Occipital lobe (tissue), 3 donors: ENCODE measurements around the gene AWAT2. TPM values are rescaled to one million over a fixed set of nuclear protein-coding genes. Genes with fewer than 3 reads are reported as not detected.
"Not testable (repeated sequence)": the region's sequence is repeated elsewhere in the genome, so short reads cannot be mapped to it uniquely, and the experiment has no call there.

Experiments
- DNase-seq: peaks from one replicate; lab custom pipeline; 2025; lab: John Stamatoyannopoulos, UW
- small RNA-seq: library from RNA; depleted of rRNA; stranded (forward); fragments of <200 nt; gene quantifications from one replicate; pipeline ENCODE3, GENCODE V24; 2014
- total RNA-seq: library from RNA; depleted of rRNA; stranded (reverse); fragments of >200 nt; gene quantifications from one replicate; pipeline ENCODE4 v1.2.3, GENCODE V29; 2014

Gene AWAT2
- total RNA-seq, 1 donor from 2014 or later = not detected

DNA sequence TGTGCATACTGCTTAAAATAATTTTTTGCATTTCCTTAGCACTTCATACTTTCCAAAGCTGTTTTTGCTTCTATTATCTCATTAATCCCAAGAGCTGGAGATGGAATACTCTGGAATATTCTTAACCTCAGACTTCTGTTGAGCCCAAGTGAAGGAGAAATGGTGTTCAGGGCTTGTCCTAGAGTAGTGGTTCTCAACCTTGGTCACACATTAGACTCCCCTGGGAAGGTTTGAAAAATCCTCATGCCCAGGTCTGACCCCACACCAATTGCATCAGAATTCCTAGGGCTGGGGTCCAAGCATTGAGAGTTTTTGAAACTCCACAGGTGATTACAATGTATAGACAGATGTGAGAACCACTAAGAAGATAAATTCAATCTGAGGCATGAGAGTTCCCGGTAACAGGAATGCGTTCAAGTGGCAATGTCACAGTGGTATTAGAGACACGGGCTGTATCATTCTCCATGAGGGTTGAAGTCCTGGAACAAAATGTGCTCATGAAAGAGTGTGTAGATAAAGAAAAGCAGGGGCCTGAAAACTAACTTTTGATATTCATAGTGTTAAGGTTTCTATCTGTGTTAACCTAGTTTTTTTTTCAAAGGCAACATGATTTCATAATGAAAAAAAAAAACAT, 47.9 kb downstream of the AWAT2 start:
- DNase-seq = no peak

DNA sequence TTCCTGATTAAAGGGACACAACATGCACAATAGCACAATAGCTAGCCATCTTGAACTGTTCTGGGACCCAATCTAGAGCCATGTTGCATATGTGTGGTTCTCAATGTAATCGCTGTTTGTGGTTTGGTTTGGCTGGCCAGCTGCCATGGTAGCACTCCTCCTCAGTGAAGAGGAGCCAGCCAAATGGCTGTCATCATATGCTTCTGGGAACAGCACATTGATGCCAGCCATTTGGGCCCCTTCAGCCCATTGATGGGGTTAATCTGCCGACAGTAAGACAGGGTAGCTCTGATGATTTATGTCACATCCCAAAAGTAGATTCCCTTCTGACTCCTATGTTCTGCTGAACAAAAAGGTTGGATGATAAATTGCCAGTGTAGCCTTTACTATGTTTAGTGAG, 48.5 kb downstream of the AWAT2 start:
- DNase-seq = no peak

- DNase-seq = not testable (repeated sequence)
These were observed 51.4 kb downstream of the AWAT2 start for GRCh38 chrX:69998299-69998698.

GRCh38 chrX:69996113-69996468, 53.6 kb downstream of the AWAT2 start:
- no peak for DNase-seq

DNA sequence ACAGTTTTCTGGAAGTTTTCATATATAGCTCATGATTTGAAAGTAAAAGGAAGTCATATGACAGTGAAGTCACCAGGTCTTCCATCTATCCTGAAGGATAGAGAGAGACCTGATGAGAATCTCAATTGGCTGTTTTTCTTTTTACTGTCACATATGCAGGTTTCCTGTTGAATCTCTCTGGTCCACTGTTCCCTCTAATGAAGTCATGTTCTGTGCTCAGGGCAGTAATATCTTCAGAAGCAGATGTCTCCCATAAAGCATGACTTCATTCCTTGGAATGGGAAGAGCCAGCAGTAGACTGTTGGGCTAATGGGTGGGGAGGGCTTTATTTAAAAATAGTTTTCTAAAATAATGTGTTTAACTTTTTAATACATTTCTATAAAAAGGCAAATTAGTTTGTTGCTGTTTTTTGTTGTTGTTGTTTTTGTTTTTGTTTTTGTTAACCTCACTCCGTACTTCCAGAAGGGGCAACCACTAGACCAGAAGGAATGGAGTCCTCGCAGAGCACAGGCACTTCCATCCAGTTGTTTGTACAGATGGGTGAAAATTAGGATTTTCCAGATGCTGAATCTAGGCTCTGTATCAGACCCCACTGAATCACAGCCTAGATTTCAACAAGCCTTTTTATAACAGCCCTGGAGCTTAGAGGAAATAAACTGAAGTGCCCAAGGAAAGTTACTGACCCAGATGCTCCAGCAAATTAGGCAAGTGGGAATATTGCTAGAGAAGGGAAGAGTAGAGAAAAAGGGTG, 54.2 kb downstream of the AWAT2 start:
- DNase-seq = no peak

DNA sequence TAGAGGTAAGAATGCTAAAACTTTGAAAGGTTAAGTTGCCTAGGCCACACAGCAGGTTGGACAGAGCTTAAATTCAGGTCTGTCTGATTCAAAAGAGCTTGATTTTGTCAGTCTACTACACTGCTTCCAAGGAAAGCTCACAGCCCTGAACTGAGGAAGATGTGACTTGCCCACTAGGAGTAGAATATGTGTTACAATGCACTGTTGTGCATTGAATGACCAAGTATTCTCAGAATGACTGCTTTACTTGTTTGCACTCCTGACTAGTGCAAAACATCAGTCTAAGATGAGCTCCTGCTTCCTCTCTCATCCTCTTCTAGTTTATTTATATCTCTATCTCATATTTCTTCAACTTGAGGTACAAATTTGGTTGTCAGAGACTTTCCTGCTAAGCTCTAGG, 56.2 kb downstream of the AWAT2 start:
- no peak for DNase-seq

GRCh38 chrX:69991685-69992084, 58.1 kb downstream of the AWAT2 start:
- no peak for DNase-seq

Small RNAs within 50 kb of the gene (small RNA-seq; reads per million reads assigned to genes)
- gene MIR676 = 0.81 reads per million, percentile 68 among the genes with 10 or more reads in this experiment

Other genes with a start within 250 kb of the AWAT2 start
- not detected for gene OTUD6A, start 12.5 kb upstream of the AWAT2 start, total RNA-seq
- 94.7 TPM for gene IGBP1, start 83.5 kb upstream of the AWAT2 start, total RNA-seq
- gene DGAT2L6, start 127.5 kb upstream of the AWAT2 start, total RNA-seq = not detected
- gene AWAT1, start 184.7 kb upstream of the AWAT2 start, total RNA-seq = not detected
- gene P2RY4, start 210.3 kb upstream of the AWAT2 start, total RNA-seq = 0.16 TPM
- not detected for gene ARR3, start 218.4 kb upstream of the AWAT2 start, total RNA-seq
- gene RAB41, start 232.2 kb upstream of the AWAT2 start, total RNA-seq = not detected
- gene PDZD11, start 240.0 kb upstream of the AWAT2 start, total RNA-seq = 26.5 TPM
- 2.7 TPM for gene KIF4A, start 240.2 kb upstream of the AWAT2 start, total RNA-seq